ENCODE measurements around the gene INSIG2. TPM values are rescaled to one million over a fixed set of nuclear protein-coding genes. Genes with fewer than 3 reads are reported as not detected.

The INSIG2 gene
- total RNA-seq, 2 donors from 2014 or later: 23.1 to 48.9 TPM

DNA sequence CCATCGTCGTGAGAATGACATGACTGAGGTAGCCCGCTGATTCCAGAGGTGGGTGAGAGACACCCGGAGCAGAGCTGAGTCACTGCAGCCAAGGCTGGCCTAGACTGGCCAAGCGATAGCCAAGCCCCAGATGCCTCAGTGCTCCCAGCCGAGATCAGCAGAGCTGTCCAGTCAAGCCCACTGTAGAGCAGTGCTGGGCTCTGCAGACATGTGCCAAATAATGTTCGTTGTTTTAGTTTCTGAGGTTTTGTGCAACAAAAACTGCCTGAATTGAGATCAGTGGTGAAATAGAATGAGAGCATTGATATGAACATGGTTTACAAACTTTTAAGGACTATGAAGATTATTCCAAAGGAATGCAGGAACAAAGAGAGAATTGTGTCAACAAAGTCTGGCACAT is 42.1 kb downstream of the INSIG2 start:
- Mint-ChIP-seq H3K4me1 (ENCODE audit: low read depth) (peaks cover 15% of the 10 kb centered on the region), H3K4me3 (no peak overlapping the region), H3K36me3 (ENCODE audit: insufficient read depth in 2 of 2) (no peaks in the 10 kb centered on the region), H3K27me3 (ENCODE audit: low read depth) (peaks cover 53% of the 10 kb centered on the region), H3K27ac (no peak overlapping the region), H3K9me3 (no peaks in the 10 kb centered on the region)
- DNase-seq: no peak
- no peak for ATAC-seq (replicated peaks in 1 of 2)

DNA sequence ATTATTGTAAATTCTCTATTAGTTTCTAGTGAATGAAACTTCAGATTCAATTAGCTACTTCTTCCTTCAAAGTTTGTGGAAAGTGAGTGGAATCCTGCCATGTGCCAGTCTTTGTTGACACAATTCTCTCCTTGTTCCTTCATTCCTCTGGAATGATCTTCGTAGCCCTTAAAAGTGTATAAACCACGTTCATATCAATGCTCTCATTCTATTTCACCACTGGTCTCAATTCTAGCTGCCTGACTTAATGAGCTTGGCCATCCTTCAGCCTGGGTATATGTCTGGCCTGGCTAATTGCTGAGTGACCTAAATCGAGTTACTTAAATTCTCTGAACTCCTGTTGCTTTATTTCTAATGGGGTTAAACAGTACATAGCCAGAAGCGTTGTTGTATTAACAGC is 43.5 kb downstream of the INSIG2 start:
- no peaks in the 10 kb centered on the region for H3K9me3 Mint-ChIP-seq
- peaks cover 15% of the 10 kb centered on the region for H3K4me1 Mint-ChIP-seq (ENCODE audit: low read depth)
- ATAC-seq (replicated peaks in 1 of 2) (no peak), DNase-seq (no peak)
- no peak overlapping the region for H3K27ac Mint-ChIP-seq
- no peak overlapping the region for H3K4me3 Mint-ChIP-seq
- H3K27me3 Mint-ChIP-seq (ENCODE audit: low read depth): peaks cover 39% of the 10 kb centered on the region
- H3K36me3 Mint-ChIP-seq (ENCODE audit: insufficient read depth in 2 of 2): no peaks in the 10 kb centered on the region

- H3K9me3 Mint-ChIP-seq: no peaks in the 10 kb centered on the region
- peaks cover 15% of the 10 kb centered on the region for H3K4me1 Mint-ChIP-seq (ENCODE audit: low read depth)
- no peak for DNase-seq
- no peaks in the 10 kb centered on the region for H3K36me3 Mint-ChIP-seq (ENCODE audit: insufficient read depth in 2 of 2)
- peaks cover 19% of the 10 kb centered on the region for H3K27me3 Mint-ChIP-seq (ENCODE audit: low read depth)
- H3K4me3 Mint-ChIP-seq: no peak overlapping the region
- no peak overlapping the region for H3K27ac Mint-ChIP-seq
- no peak for ATAC-seq (replicated peaks in 1 of 2)
These were observed 45.6 kb downstream of the INSIG2 start for GRCh38 chr2:118133916-118134315.

- Mint-ChIP-seq H3K36me3 (ENCODE audit: insufficient read depth in 2 of 2) (no peaks in the 10 kb centered on the region), H3K27me3 (ENCODE audit: low read depth) (peaks cover 12% of the 10 kb centered on the region), H3K4me3 (no peak overlapping the region), H3K4me1 (ENCODE audit: low read depth) (peaks cover 15% of the 10 kb centered on the region), H3K27ac (no peak overlapping the region), H3K9me3 (no peaks in the 10 kb centered on the region)
- no peak for ATAC-seq (replicated peaks in 1 of 2)
- no peak for DNase-seq
These were observed 46.4 kb downstream of the INSIG2 start for GRCh38 chr2:118134650-118135049.

GRCh38 chr2:118145207-118145606 is 56.9 kb downstream of the INSIG2 start:
- no peaks in the 10 kb centered on the region for H3K36me3 Mint-ChIP-seq (ENCODE audit: insufficient read depth in 2 of 2)
- H3K27me3 Mint-ChIP-seq (ENCODE audit: low read depth): peaks cover 6% of the 10 kb centered on the region
- H3K4me3 Mint-ChIP-seq: no peak overlapping the region
- H3K27ac Mint-ChIP-seq: no peak overlapping the region
- no peaks in the 10 kb centered on the region for H3K9me3 Mint-ChIP-seq
- H3K4me1 Mint-ChIP-seq (ENCODE audit: low read depth): peaks cover 16% of the 10 kb centered on the region
- ATAC-seq (replicated peaks in 1 of 2): no peak
- no peak for DNase-seq

- ATAC-seq (replicated peaks in 1 of 2): no peak
- no peaks in the 10 kb centered on the region for H3K36me3 Mint-ChIP-seq (ENCODE audit: insufficient read depth in 2 of 2)
- H3K27me3 Mint-ChIP-seq (ENCODE audit: low read depth): peaks cover 12% of the 10 kb centered on the region
- H3K27ac Mint-ChIP-seq: no peak overlapping the region
- no peaks in the 10 kb centered on the region for H3K9me3 Mint-ChIP-seq
- no peak overlapping the region for H3K4me3 Mint-ChIP-seq
- peaks cover 16% of the 10 kb centered on the region for H3K4me1 Mint-ChIP-seq (ENCODE audit: low read depth)
- no peak for DNase-seq
These were observed 57.5 kb downstream of the INSIG2 start for GRCh38 chr2:118145806-118146205.

- no peaks in the 10 kb centered on the region for H3K9me3 Mint-ChIP-seq
- no peaks in the 10 kb centered on the region for H3K36me3 Mint-ChIP-seq (ENCODE audit: insufficient read depth in 2 of 2)
- peaks cover 20% of the 10 kb centered on the region for H3K27me3 Mint-ChIP-seq (ENCODE audit: low read depth)
- DNase-seq (no peak), ATAC-seq (replicated peaks in 1 of 2) (no peak)
- H3K27ac Mint-ChIP-seq: no peak overlapping the region
- peaks cover 16% of the 10 kb centered on the region for H3K4me1 Mint-ChIP-seq (ENCODE audit: low read depth)
- no peak overlapping the region for H3K4me3 Mint-ChIP-seq
These were observed 58.3 kb downstream of the INSIG2 start for GRCh38 chr2:118146315-118147283.

DNA sequence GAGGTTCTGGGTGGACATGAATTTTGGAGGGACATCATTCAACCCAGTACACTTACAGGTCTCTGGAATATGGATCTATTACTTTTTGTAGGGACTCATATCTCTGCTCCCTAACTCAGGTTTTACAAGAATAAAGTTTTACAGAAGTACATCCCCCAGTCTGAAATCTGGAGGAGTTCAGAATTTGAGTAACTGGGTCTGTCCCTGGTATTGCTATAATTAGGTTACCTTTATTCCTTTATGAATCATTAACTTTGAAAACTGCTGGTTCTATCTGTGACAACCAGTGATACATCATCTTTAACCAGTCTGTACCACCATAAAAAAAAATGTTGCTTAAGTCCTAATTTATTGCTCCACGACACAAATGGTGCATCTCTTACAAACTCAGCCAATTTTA is 59.9 kb downstream of the INSIG2 start:
- Mint-ChIP-seq H3K36me3 (ENCODE audit: insufficient read depth in 2 of 2) (no peaks in the 10 kb centered on the region), H3K27me3 (ENCODE audit: low read depth) (peaks cover 34% of the 10 kb centered on the region), H3K27ac (no peak overlapping the region), H3K9me3 (no peaks in the 10 kb centered on the region), H3K4me3 (no peak overlapping the region), H3K4me1 (ENCODE audit: low read depth) (peaks cover 16% of the 10 kb centered on the region)
- DNase-seq (no peak), ATAC-seq (replicated peaks in 1 of 2) (peak; percentile 72 to 74)

DNA sequence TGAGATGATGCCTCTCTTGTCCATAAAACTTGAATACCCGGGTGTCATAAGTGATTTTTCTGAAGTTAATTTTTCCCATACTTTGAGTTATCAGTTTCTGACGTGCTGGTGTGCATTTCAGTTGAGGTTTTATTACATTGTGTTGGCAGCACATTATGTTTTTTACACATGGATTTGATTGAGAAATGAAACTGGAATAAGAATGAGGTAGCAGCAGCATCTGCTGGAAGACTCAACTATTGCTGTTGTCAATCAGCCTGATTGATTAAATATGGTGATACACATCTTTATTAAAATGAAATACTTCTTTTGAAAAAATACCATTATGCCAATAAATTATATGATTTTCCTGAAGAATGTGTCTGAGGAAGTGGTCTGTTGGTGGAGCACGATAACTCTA is 60.5 kb downstream of the INSIG2 start:
- Mint-ChIP-seq H3K4me1 (ENCODE audit: low read depth) (peaks cover 16% of the 10 kb centered on the region), H3K4me3 (no peak overlapping the region), H3K9me3 (no peaks in the 10 kb centered on the region), H3K27me3 (ENCODE audit: low read depth) (peaks cover 41% of the 10 kb centered on the region), H3K27ac (no peak overlapping the region), H3K36me3 (ENCODE audit: insufficient read depth in 2 of 2) (peaks cover 0 to 2% of the 10 kb centered on the region in 2 donors)
- DNase-seq (no peak), ATAC-seq (replicated peaks in 1 of 2) (no peak)

DNA sequence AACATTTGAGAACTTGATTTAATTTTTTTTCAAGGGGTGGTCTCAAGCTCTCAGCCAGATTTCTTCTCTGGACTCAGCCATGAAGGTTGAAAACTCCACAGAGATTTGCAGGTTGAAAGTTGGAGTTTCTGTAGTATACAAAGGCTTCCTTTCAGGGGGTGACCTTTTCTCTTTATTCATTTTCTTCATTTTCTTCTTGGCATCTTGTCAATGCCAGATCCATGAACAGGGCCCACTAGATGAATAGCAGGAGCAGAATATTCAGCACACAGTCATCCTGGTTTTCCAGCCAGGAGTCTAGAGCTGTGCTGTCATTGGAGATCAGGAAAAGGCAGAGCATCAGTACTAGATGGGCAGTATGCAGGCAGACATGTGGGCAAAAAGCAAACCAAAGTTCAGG is 62.0 kb downstream of the INSIG2 start:
- H3K9me3 Mint-ChIP-seq: no peaks in the 10 kb centered on the region
- H3K4me3 Mint-ChIP-seq: no peak overlapping the region
- H3K4me1 Mint-ChIP-seq (ENCODE audit: low read depth): peaks cover 16% of the 10 kb centered on the region
- DNase-seq: no peak
- H3K36me3 Mint-ChIP-seq (ENCODE audit: insufficient read depth in 2 of 2): peaks cover 0 to 2% of the 10 kb centered on the region in 2 donors
- no peak overlapping the region for H3K27ac Mint-ChIP-seq
- peaks cover 37% of the 10 kb centered on the region for H3K27me3 Mint-ChIP-seq (ENCODE audit: low read depth)
- no peak for ATAC-seq (replicated peaks in 1 of 2)

DNA sequence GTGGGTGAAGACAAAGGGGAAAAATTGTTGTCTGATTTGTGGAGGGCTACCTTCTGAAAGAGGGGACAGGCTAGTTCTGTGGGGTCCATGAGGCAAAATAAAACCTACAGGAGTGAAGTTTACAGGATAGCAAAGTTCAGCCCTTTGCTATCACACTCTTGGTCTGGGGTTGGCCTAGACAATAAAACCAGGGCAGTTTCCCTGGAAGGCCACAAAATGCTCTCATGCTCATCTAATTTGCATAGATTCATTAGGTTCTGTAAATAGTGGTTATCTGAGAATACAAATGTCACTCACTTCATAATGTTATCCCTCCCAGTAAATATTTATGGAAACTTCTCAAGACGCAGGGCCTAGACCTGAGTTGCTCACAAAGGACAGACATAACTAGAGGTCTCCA is 63.6 kb downstream of the INSIG2 start:
- Mint-ChIP-seq H3K27me3 (ENCODE audit: low read depth) (peaks cover 44% of the 10 kb centered on the region), H3K27ac (peak overlapping the region; percentile 4), H3K4me1 (ENCODE audit: low read depth) (peaks cover 16% of the 10 kb centered on the region), H3K4me3 (no peak overlapping the region), H3K36me3 (ENCODE audit: insufficient read depth in 2 of 2) (peaks cover 2 to 8% of the 10 kb centered on the region in 2 donors), H3K9me3 (peaks cover 0 to 2% of the 10 kb centered on the region in 2 donors)
- DNase-seq: no peak
- ATAC-seq (replicated peaks in 1 of 2): no peak

DNA sequence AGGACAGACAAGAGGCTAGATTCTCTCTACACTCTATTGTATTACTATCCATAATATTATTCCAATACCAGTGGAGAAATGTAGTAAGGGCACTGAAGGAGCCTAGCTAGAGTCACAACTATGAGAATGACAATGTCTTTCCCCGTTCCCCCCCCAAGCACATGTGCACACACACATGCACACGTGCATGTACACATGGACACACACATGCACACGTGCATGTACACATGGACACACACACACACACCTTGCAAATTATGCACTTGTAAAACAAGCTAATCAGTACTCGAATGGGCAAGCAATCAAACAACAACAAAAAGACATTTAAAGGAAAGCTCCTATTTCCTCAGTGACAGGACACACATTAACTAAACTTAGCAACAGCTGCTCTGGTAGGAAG is 65.2 kb downstream of the INSIG2 start:
- Mint-ChIP-seq H3K27me3 (ENCODE audit: low read depth) (peaks cover 52% of the 10 kb centered on the region), H3K27ac (no peak overlapping the region), H3K4me3 (no peak overlapping the region), H3K4me1 (ENCODE audit: low read depth) (peaks cover 7% of the 10 kb centered on the region), H3K36me3 (ENCODE audit: insufficient read depth in 2 of 2) (peaks cover 4 to 15% of the 10 kb centered on the region in 2 donors), H3K9me3 (peaks cover 5 to 6% of the 10 kb centered on the region in 2 donors)
- ATAC-seq (replicated peaks in 1 of 2) (no peak), DNase-seq (no peak)

GRCh38 chr2:118154176-118154575 is 65.9 kb downstream of the INSIG2 start:
- Mint-ChIP-seq H3K4me1 (ENCODE audit: low read depth) (no peaks in the 10 kb centered on the region), H3K27me3 (ENCODE audit: low read depth) (peaks cover 52% of the 10 kb centered on the region), H3K27ac (no peak overlapping the region), H3K9me3 (peaks cover 6 to 7% of the 10 kb centered on the region in 2 donors), H3K4me3 (no peak overlapping the region), H3K36me3 (ENCODE audit: insufficient read depth in 2 of 2) (peaks cover 4 to 15% of the 10 kb centered on the region in 2 donors)
- DNase-seq (no peak), ATAC-seq (replicated peaks in 1 of 2) (no peak)
